KOPT-K1 (cell line): Measurements from ENCODE around the gene MESP1.

ENCODE experiments used
- H3K27ac ChIP-seq: fragments of 200-600 bp; sonication (generic); 2 replicates; pipeline ENCODE4 v1.5.1; 2016; ENCODE audit warnings: antibody characterized with exemption, mild to moderate bottlenecking, low read depth, low read length; ENCODE audit not compliant: poor library complexity, severe bottlenecking
- H3K36me3 ChIP-seq: fragments of 200-600 bp; sonication (generic); 2 replicates; pipeline ENCODE4 v1.5.1; 2017; ENCODE audit warnings: antibody characterized with exemption, mild to moderate bottlenecking, low read length, moderate library complexity; ENCODE audit not compliant: insufficient read depth
- H3K9me3 ChIP-seq: fragments of 200-600 bp; sonication (generic); 2 replicates; pipeline ENCODE4 v1.5.1; 2017; ENCODE audit warnings: antibody characterized with exemption, low read length, mild to moderate bottlenecking; ENCODE audit not compliant: insufficient read depth, poor library complexity, severe bottlenecking

Gene MESP1

DNA sequence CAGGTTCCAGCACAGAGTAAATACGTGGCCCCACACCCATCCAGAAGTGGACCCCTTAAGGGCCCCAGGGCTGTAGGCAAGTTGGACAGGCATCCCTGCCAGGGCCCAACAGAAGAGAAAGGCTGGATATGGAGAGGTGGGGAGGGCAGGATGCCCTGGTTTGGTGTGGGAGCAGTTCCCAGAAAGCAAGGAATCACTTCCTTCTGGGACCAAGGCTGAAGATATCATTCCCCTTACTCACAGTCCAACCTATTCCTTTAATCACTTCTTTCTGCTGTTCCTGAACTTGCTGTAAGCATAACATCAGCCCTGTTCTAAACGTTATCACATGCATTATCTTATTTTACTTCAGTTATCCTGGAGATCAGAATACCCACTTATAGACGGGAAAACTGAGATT, 19.0 kb upstream of the MESP1 start:
- Histone ChIP-seq H3K36me3 (no peaks in the 10 kb centered on the region), H3K27ac (no peak overlapping the region), H3K9me3 (no peaks in the 10 kb centered on the region)

GRCh38 chr15:89769366-89769765, 18.3 kb upstream of the MESP1 start:
- H3K27ac ChIP-seq, result no peak overlapping the region
- H3K9me3 ChIP-seq, result no peaks in the 10 kb centered on the region
- H3K36me3 ChIP-seq, result no peaks in the 10 kb centered on the region

- H3K36me3 ChIP-seq, result no peaks in the 10 kb centered on the region
- H3K9me3 ChIP-seq, result no peaks in the 10 kb centered on the region
- no peak overlapping the region for H3K27ac ChIP-seq
Observed at GRCh38 chr15:89768071-89768500, 17.0 kb upstream of the MESP1 start.

GRCh38 chr15:89767411-89767915, 16.4 kb upstream of the MESP1 start:
- Histone ChIP-seq H3K9me3 (no peaks in the 10 kb centered on the region), H3K27ac (no peak overlapping the region), H3K36me3 (no peaks in the 10 kb centered on the region)

GRCh38 chr15:89766357-89767311, 15.6 kb upstream of the MESP1 start:
- Histone ChIP-seq H3K27ac (no peak overlapping the region), H3K36me3 (no peaks in the 10 kb centered on the region), H3K9me3 (no peaks in the 10 kb centered on the region)

- Histone ChIP-seq H3K36me3 (no peaks in the 10 kb centered on the region), H3K27ac (no peak overlapping the region), H3K9me3 (no peaks in the 10 kb centered on the region)
Observed at GRCh38 chr15:89765694-89766093, 14.6 kb upstream of the MESP1 start.

DNA sequence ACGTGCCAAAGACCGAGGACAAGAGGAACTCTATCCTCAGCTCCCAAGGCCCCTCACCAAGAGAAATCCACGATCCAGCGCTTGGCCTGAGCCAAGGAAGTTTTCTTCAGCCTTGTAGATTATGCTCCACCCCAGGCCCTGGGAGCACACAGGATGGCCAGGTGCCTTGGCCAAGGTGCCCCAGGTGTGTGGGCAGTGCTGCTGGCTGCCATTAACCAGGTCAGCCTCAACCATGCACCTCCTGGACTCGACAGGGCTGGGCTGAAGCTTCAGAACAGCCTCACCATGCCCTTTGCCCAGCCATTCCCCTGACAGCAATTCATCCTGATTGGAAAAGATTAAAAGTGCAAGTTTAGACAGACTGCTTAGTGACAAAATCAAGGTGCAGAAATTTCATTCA, 10.9 kb upstream of the MESP1 start:
- Histone ChIP-seq H3K36me3 (no peaks in the 10 kb centered on the region), H3K27ac (no peak overlapping the region), H3K9me3 (no peaks in the 10 kb centered on the region)

GRCh38 chr15:89761009-89761831, 10.2 kb upstream of the MESP1 start:
- no peak overlapping the region for H3K27ac ChIP-seq

DNA sequence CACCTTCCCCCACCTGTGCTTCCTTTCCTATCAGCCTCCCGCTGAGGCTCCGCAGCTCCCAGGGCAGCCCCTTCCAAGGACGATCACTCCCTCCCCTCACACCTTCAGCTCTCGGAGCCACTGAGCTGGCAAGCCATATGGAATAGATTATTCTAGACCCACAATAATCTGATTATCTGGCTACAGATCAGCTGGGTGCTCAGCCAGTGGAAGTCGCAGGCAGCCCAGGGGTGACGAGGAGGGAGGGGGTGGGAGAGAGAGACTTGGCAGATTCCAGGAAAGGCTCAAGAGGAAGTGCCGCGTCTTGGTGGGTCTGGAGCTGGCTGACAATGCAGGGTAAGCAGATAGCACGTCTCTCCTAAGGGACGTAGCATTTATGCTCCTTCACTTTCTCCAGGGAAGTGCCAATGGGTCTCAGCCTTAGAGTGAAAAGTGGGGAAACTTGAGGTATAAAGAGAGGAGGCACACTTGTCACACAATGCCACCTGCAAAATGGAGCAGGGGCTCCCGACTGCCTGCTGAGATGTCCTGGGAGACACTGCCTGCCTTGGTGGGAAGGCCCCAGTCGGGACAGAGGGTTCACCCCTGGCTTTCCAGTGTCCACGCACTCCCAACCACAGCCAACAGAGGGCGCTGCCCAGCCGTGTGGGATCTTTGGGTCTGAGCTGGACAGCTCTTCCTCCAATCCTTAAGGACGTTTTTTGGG, 9.4 kb upstream of the MESP1 start:
- Histone ChIP-seq H3K27ac (no peak overlapping the region), H3K9me3 (no peaks in the 10 kb centered on the region), H3K36me3 (no peaks in the 10 kb centered on the region)

More at GRCh38 chr15:89761009-89761831, 10.2 kb upstream of the MESP1 start:
- Histone ChIP-seq H3K9me3 (no peaks in the 10 kb centered on the region), H3K36me3 (no peaks in the 10 kb centered on the region)

GRCh38 chr15:89759835-89760234, 8.8 kb upstream of the MESP1 start:
- no peaks in the 10 kb centered on the region for H3K36me3 ChIP-seq
- no peaks in the 10 kb centered on the region for H3K9me3 ChIP-seq
- no peak overlapping the region for H3K27ac ChIP-seq

- Histone ChIP-seq H3K9me3 (no peaks in the 10 kb centered on the region), H3K36me3 (no peaks in the 10 kb centered on the region), H3K27ac (no peak overlapping the region)
Observed at GRCh38 chr15:89758981-89759380, 7.9 kb upstream of the MESP1 start.

GRCh38 chr15:89758283-89758682, 7.2 kb upstream of the MESP1 start:
- no peak overlapping the region for H3K27ac ChIP-seq
- H3K9me3 ChIP-seq, result no peaks in the 10 kb centered on the region
- H3K36me3 ChIP-seq, result no peaks in the 10 kb centered on the region

DNA sequence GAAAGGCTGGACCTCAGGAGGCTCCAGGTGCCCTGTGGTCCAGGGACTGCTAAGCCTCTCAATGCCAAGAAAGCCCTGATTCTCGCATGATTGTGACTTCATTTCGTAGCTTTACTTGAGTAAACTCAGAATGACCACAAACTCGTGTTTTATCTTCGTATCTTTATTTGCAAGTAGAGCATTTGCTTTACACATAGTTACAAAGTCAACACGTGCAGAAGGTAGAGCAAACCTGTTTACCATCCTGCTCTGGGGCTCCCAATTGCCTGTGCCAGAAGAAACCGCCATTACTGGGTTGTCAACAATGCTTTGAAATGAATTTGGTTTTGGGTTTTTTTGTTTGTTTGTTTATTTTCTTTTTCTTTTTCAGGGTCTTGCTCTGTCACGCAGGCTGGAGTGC, 5.8 kb upstream of the MESP1 start:
- no peaks in the 10 kb centered on the region for H3K9me3 ChIP-seq
- H3K27ac ChIP-seq, result no peak overlapping the region
- no peaks in the 10 kb centered on the region for H3K36me3 ChIP-seq

GRCh38 chr15:89755701-89756100, 4.7 kb upstream of the MESP1 start:
- Histone ChIP-seq H3K27ac (no peak overlapping the region), H3K9me3 (no peaks in the 10 kb centered on the region), H3K36me3 (no peaks in the 10 kb centered on the region)
